Activated naive CD4-positive, alpha-beta T cell treated with Interleukin-2 at 50 U/mL for 16 hours (primary cell): Measurements from ENCODE around the gene KCNN2.

Source experiments
- DNase-seq: peaks from one replicate; pipeline ENCODE4 v3.0.0-alpha.2; 2020

KCNN2 gene

GRCh38 chr5:114362977-114363761 lies 1.3 kb downstream of the KCNN2 start:
- no peak for DNase-seq

DNA sequence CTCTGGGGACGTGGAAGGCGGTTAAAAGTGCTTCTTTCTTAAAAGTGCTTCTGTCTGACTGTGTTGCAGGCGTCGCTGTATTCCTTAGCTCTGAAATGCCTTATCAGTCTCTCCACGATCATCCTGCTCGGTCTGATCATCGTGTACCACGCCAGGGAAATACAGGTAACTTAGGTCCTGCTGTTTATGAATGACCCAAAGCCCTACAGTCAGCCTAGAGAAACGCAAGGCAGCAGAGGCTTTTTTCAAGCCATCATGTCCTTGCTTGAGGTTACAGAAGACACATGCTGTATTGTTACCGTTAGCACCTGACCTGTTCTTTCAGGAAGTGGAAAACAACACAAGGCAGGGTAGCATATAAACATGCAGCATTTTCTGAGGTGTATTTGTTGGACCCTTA lies 2.0 kb downstream of the KCNN2 start:
- DNase-seq: no peak

DNA sequence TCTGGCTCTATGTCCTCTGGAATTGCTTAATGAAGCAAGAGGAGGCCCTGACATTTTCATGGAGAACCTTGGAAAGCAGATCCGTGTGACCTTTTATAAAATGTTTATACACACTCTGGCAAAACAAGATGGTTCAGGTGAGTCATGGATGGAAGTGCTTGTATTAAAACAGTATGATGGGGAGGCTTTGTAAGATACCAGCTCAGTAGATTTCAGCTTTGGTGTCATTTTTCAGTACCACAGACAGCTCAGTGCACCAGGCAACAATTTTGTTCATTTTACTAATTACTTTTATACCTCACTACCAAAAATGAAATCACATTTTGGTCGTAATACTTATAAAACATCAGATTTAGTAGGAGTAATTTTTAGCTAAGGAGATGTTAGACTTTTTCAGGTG lies 5.2 kb downstream of the KCNN2 start:
- DNase-seq: no peak

GRCh38 chr5:114369680-114370417 lies 8.0 kb downstream of the KCNN2 start:
- DNase-seq: no peak

DNA sequence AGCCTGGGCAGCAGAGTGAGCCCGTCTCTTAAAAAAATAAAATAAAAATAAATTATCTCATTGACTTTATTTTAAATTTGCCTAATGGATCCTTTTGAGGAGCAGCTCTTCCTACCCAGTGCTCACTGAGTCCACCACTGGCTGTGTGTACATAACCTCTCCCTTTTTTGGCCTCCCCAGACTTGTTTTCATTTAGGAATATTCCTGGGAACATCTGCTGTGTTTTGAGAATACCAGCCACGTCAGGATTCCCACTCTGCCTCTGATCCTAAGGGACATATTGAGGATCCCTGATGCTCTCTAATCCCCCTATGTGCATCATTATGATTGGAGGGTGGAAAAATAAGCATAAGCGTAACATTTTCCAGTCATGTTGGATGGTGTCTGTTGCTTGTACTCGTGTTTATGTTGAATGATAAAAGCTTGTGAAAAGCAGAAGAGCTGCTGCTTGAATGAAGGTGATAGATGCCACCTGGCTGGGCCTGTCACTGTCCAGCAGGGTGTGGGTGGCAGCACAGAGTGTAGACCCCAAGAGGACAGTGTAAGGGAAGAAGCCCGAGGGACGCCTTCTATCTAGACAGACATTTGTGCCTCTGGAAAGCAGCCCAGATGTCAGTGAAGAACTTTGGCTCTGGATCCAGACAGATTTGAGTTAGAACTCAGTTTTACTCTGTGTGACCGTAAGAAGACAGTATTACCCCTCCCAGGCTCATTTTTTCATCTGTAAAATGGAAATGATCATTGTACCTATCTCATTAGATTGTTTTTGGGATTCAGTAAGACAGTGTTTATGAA lies 15.4 kb downstream of the KCNN2 start:
- DNase-seq: no peak

DNA sequence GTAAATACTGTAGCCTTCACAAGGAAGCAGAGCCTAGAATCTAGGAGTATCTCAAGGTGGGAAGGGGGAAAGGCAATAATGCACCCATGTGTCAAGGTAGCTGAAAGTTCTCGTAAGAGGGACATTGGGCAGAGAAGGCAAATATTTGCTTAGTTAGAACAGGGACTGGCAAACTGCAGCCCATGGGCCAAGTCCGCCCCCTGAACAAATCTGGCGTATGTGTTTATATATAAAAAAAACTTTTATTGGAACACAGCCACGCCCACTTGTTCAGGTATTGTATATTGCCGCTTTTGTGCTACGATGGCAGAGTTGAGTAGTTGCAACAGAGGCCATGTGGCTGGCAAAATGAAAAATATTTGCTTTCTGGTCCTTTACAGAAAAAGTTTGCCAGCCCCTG lies 16.1 kb downstream of the KCNN2 start:
- no peak for DNase-seq

DNA sequence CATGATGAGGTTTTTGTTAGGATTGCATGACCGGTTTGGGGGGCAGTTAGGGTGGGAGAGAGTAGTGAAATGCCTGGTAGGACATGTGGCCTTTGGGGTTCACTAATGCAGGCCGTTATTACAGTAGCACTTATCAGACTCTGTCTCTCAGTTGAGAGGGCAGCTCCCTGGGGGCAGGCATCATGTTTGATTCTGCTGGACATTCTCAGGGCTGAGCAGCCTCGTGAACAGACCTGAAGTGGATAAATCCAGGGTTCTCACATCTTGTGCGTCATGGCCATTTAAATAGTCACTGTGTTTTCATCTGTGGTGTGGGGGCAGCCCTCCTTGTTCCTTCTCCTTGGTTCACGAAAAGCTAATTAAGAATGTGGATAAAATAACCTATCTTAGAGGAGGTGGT lies 18.9 kb downstream of the KCNN2 start:
- DNase-seq: no peak

- no peak for DNase-seq
These were observed 25.6 kb downstream of the KCNN2 start for GRCh38 chr5:114387433-114387832.

DNA sequence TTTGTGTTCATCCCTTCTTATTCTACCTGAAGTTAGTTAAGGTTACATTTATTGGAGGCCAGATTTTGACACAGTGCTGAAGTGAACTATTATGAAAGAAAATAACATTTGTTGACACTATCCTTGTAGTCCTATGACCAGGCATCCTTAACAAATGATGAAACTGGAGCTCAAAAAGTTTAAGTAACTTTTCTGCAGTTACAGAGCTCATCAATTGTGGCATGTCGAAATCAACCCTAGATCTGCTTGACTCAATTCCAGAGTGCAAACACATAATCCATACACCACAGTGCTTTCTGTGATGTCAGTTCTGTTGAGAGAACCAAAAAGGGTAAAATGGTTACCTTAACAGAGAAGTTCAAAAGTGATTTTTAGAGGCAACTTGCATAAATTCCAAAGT lies 28.6 kb downstream of the KCNN2 start:
- DNase-seq: no peak

- DNase-seq: no peak
These were observed 29.5 kb downstream of the KCNN2 start for GRCh38 chr5:114391321-114391720.

DNA sequence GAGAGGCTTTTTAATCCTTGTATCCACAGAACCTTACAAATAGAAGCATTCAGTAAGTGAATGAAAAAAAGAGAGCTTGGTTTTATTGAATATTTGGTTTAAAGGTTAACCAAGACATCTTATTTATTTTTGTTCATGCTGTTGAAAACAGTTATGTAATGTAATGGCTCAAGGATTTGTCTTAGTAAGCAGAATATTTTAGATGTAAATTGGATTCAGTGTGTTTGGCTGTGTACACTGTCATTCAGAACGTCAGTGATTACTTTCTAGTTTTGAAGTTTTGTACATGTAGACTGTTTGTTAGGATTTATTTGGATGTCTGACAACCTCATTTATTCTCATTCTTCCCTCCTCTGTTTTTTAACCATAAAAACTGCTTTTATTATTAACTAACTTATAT lies 31.3 kb downstream of the KCNN2 start:
- DNase-seq: no peak

DNA sequence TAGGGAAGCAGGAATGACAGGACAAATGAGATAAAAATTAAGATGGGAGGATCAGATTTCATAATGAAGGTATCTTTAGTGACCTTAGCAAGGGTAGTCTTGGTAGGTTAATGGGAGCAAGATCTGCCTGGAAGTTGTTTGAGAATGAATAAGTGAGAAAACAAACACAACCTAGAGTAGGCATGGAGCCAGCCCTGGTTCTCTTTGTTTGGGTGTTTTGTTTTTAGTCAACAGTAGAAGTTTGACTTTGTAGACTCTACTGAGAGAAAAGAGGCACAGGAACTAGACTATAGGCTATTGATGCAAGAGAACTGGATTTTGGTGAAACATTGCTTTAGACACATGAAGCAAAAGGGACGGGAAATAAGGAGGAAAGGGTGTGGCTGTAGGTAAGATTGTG lies 40.3 kb downstream of the KCNN2 start:
- no peak for DNase-seq

DNA sequence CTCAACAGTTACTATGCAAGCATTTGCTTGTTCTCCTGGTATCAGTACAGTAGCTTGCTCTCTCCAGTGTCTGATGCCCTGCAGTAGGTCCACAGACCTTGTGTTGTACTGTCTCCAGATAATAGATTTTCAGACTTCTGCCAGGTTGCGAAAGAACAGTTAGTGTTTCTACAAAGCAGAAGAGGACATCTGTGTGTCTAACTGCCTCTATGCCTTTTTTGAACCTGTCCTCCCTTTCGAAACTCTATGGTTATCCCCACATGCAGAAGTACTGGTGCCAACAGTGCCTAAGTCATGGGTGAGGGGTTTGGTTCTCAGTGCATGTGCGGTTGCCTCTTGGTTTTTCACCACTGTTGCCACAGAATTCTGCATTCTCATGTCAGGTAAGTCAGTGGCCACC lies 45.9 kb downstream of the KCNN2 start:
- DNase-seq: no peak

DNA sequence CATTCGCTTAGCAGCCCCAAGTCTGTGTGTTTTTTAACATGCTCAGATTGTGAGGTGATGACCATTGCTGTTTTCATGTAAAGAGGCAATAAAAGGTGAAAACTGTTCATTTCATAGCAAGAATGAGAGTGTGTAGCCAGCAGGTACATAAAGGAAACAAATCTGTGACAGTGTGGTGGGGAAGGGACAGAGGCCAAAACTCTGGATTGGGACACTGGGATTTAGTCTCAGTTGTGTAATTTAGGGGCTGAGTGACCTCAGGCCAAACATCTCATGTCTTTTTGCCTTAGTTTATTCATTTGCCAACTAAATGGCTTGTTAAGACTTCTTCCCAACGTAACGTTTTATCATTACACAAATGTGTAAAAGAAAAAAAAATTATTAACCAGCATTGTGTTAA lies 47.0 kb downstream of the KCNN2 start:
- no peak for DNase-seq

- DNase-seq: no peak
These were observed 49.6 kb downstream of the KCNN2 start for GRCh38 chr5:114411380-114411931.

DNA sequence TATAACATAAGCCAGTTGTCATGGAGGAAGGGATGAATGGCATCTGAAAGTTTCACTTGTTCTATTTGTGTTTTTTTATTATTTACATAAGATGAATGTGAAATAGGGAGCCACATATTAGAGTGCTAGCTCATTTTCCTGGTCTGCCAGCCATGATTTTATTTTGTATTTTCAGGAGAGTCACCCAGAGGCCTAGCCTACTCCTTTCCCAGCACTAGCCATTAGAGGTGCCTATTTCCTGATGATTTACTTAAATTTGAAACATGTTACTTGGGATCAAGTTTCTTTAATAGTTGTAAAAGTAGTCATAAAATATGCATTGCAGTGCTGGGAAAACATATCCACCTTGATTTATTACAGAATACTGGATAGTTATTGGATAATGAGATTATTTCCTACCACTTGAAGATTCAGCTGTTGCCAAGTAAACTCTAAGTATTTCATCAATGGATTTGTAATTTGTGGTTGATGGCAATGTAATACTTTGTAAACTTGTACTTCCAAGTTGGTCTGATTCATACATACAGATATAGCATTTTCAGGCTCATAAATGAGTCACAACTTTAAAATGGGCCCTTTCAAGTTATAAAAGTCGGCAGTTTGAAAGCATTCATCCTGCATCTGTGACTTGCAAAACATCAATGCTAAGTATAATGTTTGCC lies 50.8 kb downstream of the KCNN2 start:
- DNase-seq: no peak

GRCh38 chr5:114415760-114416159 lies 53.9 kb downstream of the KCNN2 start:
- DNase-seq: no peak

GRCh38 chr5:114416254-114416653 lies 54.4 kb downstream of the KCNN2 start:
- no peak for DNase-seq

DNA sequence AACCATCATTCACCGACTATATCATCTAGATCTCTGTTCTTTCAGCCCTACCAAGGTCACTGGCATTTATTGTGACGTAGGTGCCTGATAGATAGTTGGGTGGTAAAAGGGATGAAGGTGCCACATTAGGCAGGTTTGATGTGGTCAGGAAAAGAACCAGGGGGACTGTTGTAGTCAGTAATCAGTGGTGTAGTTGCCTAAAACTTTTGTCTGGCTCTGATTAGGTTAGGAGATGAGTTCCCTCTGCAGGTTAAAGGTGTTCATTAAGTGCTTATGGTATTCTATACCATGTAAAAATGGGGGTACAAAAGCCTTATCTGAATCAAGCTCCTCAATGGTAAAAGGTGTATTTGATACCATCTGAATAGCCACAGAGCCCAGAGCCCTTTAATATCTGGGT lies 55.6 kb downstream of the KCNN2 start:
- DNase-seq: no peak

DNA sequence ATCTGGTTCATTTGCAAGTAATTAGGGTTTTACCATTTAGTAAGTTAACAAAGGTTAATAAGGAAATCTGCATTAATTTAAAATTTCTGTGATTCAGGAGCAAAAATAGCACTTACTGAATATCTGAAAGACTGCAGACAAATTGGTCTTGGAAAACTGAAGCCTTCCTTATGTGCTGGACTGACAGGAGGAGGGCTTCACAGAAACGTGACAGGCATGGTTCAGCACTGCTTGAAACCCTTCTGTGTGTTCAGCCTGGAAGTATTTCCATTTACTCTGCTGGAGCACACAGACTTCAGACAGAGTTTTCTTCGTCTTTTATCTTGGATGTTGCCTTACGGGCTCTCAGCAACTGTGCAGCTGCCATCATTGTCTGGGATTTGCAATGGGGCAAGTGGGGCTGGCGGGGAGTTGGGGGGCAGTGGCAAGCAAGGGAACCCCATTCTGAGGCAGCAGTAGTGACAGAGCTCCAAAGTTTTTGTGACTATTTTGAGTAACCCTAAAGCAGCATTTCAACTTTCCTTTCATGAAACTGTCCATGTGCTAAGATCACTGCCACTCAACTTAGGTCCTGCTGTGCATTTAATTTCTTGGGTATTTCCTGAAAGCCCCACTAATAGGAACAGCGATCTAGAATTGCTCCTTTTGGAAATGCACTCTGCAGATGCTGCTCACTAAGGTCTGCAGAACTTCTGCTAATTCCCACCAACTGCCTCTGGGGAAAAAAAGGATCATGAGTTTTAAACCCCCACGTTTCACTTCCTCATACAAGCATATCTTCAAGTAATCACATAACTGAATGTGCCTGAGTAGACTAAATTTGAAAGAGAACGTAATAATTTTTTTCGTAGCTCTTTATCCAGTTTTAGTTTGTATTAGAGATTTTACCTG lies 56.6 kb downstream of the KCNN2 start:
- DNase-seq: no peak

DNA sequence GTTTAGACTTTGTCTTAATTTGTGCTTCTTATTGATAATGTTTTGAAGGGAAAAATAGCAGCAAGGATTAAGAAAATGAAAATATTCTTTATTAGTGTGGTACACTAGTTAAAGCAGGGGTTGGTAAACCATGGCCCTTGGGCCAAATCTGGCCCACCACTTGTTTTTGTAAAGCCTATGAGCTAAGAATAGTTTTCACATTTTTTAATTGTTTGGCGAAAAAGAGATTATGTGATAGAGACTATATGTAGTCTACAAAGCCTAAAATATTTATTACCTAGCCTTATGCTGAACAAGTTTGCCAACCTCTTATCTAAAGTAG lies 57.2 kb downstream of the KCNN2 start:
- DNase-seq: no peak

DNA sequence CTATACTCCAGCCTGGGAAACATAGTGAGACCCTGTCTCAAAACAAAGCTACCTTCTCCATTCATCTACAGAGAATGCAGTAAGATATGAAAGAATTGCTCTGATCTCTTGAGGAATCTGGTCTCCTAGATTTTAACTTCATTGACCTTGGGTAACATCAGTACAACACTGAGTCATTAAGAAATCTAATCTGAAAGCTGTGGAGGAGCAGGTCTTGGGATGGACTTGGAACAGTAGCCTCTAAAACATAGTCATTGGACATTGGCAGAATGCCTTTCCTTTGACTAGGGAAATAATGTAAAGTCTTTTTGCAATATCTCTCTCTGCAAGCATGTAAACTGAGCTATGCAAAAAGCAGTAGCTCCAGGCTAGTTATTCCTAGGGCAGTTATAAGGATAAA lies 58.1 kb downstream of the KCNN2 start:
- no peak for DNase-seq
